GM21737 (cell line): ENCODE data around the gene GRB10.
A peak's percentile ranks its signal among the peaks of the same experiment; 100 is the strongest.

Experiments
- ATAC-seq: cut with Tn5 transposase; IDR thresholded peaks from one replicate; pipeline ENCODE4 v1.9.1; 2021; ENCODE audit warnings: mild to moderate bottlenecking, moderate library complexity; ENCODE audit not compliant: unreplicated experiment

Gene GRB10

GRCh38 chr7:50618281-50618680, 164.4 kb downstream of the GRB10 start:
- ATAC-seq, result no peak

GRCh38 chr7:50615519-50616080, 167.1 kb downstream of the GRB10 start:
- no peak for ATAC-seq

GRCh38 chr7:50614721-50615518, 167.8 kb downstream of the GRB10 start:
- ATAC-seq, result no peak

DNA sequence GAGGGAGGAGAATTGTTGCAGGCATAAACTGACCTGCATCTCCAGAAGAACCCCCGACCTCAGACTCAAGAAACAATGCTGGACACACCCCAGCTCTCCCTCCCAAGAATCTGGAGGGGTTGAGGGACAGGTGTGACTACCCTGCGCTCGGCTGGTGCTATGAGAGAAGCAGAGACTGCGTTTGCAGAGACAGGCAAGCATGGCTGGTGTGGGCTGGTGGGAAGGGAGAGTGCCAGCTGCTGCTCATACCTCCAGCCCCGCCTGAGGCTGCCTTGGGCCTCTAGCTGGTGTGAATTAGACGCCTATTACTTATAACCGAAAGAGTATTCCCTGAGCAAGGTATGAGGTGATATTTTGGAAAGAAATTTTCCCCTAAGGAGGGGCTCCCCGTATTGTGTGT, 169.2 kb downstream of the GRB10 start:
- no peak for ATAC-seq

DNA sequence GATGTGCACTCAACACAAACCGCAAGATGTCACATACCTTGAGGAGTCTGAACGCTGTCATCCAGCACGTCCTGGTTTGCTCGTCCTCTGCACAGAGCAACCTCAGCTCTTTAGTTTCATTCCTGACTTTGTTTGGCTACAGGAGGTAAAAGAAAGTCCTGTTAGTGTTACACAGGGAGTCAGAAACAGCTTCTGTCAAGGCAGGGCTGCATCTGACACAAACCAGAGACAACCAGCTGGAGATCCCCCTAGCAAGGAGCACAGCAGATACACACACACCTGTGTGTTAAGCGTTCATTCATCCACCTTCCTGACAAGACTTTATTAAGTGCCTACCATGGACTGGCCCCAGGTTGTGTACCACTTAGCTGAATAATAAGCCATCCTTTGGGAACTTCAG, 170.0 kb downstream of the GRB10 start:
- ATAC-seq, result no peak

DNA sequence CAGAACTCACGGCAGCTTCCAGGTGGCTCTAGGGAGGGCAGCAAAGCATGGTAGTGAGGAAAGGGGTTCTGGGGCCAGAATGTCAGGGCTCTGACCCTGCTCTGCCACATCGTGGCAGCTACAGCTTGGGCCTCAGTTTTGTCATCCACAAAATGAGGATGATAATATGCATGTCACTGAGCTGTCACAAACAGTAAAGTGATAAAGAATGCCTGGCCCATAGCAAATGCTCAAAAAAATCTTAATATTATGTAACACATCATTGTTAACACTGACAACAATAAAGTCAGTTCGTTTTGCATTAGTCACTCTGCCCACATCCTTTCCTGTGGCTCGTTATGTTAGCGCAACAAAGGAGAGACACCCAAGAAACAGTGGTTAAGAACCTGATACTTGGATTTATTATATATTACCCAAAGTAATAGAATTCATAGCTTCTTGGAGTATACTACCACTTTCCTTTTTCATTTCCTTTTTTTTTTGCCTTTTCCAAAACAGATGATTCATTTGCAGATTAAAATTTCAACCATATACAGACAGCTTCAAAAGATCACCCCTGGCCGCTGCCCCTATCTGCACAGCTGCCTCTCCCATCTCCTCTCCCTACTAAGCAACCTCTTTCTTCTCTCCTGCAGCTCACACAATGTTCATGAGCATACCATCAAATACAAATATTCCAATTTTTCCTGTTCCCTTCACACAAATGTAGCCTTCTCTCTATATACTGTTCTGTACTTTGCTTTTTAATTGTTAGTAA, 172.0 kb downstream of the GRB10 start:
- no peak for ATAC-seq

DNA sequence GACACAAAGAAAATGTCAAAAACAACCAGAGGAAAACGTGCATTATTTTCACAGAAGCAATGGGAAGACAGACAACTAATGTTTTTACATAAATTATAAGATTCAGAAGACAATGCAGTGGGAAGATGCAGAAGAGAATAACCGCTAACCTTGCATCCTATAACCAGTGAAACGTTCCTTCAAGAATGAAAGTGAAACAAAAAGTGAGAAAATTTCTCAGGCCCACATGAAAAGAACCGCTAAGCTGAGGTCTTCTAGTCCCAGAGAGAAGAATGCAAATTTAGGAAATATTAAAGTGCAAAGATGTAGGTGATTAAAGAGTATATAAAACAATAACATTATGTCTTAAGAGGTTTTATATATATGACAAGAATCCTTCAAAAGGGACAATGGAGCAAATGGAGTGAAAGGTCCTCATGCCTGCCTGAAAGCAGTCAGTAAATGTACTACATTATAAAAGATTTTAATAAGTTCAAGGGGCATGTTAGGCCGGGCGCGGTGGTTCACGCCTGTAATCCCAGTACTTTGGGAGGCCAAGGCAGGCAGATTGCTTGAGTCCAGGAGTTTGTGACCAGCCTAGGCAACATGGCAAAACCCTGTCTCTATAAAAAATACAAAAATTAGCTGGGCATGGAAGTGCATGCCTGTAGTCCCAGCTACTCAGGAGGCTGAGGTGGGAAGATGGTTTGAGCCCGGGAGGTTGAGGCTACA, 174.3 kb downstream of the GRB10 start:
- ATAC-seq, result no peak

GRCh38 chr7:50607524-50608125, 175.1 kb downstream of the GRB10 start:
- no peak for ATAC-seq

DNA sequence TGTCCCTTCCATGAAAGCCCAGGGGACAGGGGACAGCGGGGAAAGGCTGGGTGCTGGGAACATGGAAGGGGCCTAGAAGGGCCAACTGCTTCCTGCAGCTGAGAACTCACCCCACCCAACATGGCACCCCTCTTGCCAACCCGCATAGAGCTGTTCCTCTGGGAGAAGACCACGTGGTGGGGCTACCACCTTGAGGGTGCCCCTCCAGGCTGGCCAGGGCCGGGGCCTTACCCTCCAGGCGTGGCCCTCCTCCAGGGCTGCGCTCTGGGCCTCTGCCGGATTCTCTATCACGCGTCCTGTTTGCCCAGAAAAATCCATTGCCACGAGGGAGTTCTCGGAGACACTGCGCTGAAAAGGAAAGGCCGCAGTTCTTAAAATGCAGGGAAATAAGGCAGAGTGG, 177.6 kb downstream of the GRB10 start:
- no peak for ATAC-seq

DNA sequence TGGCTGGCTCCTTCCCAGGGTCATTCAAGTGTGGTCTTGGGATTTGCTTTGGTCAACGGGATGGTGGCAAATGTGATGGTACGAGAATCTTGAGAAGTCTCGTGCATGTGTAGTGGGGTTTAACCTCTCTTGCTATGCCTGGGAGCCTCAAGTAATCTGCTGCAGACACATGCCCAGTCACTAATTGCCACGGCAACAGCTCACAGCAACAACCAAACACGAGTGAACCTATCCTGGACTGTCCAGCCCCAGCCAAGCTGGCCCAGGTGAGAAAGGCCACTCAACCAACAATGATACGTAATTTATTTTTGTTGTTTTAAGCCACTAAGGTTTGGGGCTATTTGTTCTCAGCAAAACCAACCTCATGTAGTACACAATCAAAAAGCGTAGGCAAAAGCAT, 179.4 kb downstream of the GRB10 start:
- ATAC-seq, result no peak

- no peak for ATAC-seq
Measured at GRCh38 chr7:50599385-50599784, 183.3 kb downstream of the GRB10 start.

GRCh38 chr7:50598460-50599343, 184.0 kb downstream of the GRB10 start:
- no peak for ATAC-seq

DNA sequence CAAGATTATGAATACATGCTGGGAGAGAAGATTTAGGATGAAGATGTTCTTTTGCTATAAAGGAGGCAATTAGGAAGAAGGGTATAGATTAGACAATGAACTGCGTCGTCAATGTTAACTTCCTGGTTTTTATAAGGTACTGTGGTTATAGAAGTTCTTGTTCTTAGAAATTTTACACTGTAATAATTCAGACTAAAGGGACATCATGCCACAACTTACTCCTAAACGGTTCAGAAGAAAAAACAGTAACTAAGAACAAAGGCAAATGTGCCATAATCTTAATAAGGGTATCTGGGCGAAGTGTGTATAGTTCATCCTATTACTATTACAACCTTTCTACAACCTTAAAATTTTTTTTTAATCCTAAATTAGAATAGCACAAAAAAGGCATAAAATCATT, 186.2 kb downstream of the GRB10 start:
- ATAC-seq, result no peak

- no peak for ATAC-seq
Measured at GRCh38 chr7:50595491-50596102, 187.1 kb downstream of the GRB10 start.

DNA sequence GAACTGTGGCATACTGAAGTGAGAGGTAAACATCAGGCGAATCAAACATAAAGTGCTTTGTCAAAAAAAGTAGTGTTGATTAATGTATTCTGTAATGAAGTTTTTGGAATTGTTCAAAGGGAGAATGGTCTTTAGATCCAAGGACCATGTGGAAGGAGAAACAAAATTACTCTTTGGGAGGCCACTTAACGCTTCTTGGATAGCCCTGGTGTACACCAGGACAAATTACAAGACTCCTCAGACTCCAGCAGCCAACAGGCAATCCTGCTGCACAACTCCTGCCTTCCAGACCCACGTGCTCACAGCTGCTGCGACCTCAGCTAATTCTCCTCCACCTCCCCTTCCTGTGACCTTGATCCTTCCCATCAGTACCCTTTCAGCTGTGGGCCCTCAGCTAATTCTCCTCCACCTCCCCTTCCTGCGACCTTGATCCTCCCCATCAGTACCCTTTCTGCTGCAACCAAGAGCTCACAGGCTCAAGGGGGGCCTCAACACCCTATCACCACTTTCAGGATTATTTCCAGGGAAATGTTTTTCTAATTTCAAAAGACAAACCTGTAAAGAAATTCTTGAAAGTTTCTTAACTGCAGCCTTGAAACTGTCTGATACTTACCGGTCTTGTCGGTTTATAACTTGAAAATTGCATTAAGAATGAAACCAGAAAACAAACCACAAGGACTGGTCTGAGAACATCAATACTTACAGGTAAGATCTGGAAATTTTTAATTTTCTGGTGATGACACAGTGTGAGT, 187.8 kb downstream of the GRB10 start:
- ATAC-seq, result no peak

DNA sequence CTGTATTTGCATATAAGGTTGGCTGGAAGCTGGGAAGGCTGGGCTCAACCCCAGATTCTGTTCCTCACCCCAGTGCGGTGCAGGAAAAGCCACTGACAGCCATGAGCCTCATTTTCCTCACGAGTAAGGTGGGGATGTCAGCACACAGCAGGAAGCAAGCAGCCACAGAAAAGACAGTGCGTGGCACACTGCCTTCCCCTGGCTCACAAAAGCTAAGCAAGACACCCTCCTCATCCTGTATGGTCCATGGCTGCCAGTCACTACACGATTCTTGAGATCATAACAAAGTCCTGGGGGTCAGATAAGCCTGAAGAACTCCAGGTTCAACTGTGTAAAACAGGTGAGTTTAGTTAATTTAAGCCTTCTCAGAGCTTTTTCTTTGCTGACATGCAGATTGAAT, 188.6 kb downstream of the GRB10 start:
- ATAC-seq, result no peak

- no peak for ATAC-seq
Measured at GRCh38 chr7:50592940-50593339, 189.8 kb downstream of the GRB10 start.

DNA sequence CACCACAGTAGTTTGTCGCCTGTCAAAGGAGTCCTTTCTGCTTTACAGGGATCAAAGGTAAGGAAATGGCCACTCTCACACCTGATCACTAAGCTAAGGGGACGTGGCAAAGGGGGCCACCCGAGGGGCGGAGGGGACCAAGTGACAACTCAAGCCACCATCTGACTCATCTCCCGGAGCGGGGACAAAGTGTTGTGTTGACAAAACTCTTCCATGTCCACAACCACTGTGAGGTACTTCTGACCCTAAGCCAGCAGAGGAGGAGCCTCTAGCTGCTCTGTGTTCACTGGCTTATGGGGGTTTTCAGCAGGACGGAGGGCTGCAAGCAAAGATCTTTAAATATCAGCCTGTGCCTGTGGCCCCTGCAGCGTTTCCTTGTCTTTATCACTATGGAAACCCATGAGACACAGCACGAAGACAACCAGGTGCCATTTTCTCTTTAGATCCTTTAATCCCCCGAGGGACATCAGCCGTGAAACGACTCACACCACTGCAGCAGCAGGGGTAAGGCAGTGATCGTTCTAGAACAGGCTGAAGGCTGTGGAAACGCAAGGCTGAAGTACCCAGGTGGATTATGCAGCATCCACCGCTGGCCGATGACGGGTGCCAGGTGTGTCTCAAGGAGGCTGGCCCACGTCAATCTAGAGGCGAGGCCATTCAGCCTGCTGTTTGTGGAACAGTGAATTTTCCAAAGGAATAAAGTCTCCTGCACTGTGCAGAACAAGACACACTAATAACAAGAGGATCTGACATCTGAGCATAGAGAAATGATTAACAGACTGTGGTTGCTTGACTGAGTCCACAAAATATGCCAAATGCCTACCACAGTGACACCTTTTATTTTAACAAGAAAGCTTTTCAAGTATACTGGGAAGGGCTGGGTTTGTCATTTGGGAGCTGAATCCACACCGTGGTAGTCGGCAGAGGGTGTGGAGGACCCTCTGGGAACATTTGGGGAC, 190.9 kb downstream of the GRB10 start:
- ATAC-seq, result peak; percentile 68
